HL-60 (cell line): ENCODE measurements around the gene SPACA5.

ENCODE experiments used
- CTCF ChIP-seq: IDR thresholded peaks from one replicate; pipeline ENCODE4 v1.5.1; 2011; ENCODE audit warnings: low read length, control low read depth, inconsistent platforms; ENCODE audit not compliant: insufficient read depth
- POLR2AphosphoS5 ChIP-seq: IDR thresholded peaks from 2 replicates; pipeline ENCODE4 v1.6.1; 2012; ENCODE audit warnings: low read depth
- REST ChIP-seq: IDR thresholded peaks from 2 replicates; pipeline ENCODE4 v1.6.1; 2012; ENCODE audit warnings: low read depth; ENCODE audit not compliant: insufficient replicate concordance

GRCh38 chrX:48025561-48025960, 18.8 kb downstream of the SPACA5 start:
- TF ChIP-seq CTCF (no peak), POLR2AphosphoS5 (no peak), REST (no peak)
